ENCODE results near the gene CCDC171.

Gene CCDC171

DNA sequence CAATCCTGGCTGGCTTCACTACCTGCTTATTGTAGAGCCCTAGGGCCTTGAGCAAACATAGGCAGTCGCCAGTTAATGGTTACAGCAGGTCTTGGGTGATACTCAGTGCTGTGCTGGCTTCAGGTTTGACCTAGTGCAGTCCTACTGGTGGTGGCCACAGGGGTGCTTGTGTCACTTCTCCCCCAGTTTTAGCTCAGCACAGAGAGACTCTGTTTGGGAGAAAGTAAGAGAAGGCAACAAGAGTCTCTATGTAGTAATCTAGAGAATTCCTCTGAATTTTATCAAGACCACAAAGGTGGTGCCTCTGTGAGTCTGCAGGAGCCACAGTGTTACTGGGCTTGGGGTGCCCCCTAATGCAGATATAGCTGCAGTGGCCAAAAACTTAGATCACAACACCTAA lies 165.6 kb downstream of the CCDC171 start:
- TF ChIP-seq, protein P1, sequence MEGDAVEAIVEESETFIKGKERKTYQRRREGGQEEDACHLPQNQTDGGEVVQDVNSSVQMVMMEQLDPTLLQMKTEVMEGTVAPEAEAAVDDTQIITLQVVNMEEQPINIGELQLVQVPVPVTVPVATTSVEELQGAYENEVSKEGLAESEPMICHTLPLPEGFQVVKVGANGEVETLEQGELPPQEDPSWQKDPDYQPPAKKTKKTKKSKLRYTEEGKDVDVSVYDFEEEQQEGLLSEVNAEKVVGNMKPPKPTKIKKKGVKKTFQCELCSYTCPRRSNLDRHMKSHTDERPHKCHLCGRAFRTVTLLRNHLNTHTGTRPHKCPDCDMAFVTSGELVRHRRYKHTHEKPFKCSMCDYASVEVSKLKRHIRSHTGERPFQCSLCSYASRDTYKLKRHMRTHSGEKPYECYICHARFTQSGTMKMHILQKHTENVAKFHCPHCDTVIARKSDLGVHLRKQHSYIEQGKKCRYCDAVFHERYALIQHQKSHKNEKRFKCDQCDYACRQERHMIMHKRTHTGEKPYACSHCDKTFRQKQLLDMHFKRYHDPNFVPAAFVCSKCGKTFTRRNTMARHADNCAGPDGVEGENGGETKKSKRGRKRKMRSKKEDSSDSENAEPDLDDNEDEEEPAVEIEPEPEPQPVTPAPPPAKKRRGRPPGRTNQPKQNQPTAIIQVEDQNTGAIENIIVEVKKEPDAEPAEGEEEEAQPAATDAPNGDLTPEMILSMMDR (IDR thresholded peaks at IDR 0.05): no peak
- TF ChIP-seq ZFX (IDR thresholded peaks at IDR 0.05; ENCODE audit: borderline replicate concordance): no peak
- no peak overlapping the region for H3K27ac ChIP-seq

DNA sequence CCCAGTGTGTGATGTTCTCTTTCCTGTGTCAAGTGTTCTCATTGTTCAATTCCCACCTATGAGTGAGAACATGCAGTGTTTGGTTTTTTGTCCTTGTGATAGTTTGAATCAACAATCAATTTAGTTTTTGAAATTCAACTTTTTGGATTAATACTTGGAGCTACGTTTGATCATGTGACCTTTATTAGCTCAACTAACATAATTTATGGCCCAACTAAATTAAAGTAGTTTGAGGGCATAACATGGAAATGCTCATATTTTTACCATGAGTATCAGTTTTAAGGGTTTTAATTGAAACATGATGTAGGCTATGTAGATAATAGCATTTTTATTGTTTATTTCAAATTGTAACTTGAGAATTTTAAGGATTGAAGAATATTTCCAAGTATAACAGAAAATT lies 168.0 kb downstream of the CCDC171 start:
- H3K27ac ChIP-seq: no peak overlapping the region
- TF ChIP-seq ZFX (IDR thresholded peaks at IDR 0.05; ENCODE audit: borderline replicate concordance): no peak
- TF ChIP-seq, protein P1 (IDR thresholded peaks at IDR 0.05): no peak

DNA sequence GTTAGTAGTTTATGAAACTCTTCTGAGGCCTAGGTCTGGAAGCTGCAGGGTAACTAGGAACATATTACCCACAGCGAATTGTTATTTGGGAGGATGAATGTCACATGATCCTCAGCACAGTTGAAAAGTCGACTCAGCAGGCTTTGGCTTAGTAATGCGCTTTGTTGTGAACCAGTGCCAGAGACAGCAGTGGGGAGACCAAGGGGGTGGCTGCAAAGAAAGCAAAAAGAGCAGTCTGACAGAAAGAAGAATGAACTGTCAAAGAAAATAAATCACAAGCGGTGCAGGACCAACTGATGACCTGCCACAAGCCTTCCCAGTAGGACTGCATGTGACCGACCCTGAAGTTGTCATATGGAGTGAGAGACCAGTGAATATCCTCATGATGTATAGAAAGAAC lies 170.0 kb downstream of the CCDC171 start:
- TF ChIP-seq, protein P1 (IDR thresholded peaks at IDR 0.05): no peak
- TF ChIP-seq ZFX (IDR thresholded peaks at IDR 0.05; ENCODE audit: borderline replicate concordance): no peak
- H3K27ac ChIP-seq: no peak overlapping the region

DNA sequence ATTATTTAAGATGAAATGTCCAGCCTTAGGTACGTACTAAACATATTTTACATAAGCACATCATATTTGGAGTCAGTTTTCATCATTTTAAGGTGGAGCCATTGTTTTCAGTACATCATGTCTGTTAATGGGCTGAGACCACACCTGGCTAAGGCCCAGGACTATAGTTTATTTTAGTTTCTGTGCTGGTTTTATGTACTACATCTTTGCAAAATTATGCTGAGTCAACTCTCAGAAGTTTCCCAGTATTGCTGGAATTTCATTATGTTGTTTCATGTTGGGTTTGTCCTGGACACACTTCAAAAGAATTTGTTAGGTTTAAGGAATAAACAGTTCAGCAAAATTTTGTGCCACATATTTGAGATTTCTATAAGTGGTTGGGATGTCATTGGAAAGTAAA lies 171.2 kb downstream of the CCDC171 start:
- no peak overlapping the region for H3K27ac ChIP-seq
- TF ChIP-seq, protein P1 (IDR thresholded peaks at IDR 0.05): no peak
- no peak for TF ChIP-seq ZFX (IDR thresholded peaks at IDR 0.05; ENCODE audit: borderline replicate concordance)

DNA sequence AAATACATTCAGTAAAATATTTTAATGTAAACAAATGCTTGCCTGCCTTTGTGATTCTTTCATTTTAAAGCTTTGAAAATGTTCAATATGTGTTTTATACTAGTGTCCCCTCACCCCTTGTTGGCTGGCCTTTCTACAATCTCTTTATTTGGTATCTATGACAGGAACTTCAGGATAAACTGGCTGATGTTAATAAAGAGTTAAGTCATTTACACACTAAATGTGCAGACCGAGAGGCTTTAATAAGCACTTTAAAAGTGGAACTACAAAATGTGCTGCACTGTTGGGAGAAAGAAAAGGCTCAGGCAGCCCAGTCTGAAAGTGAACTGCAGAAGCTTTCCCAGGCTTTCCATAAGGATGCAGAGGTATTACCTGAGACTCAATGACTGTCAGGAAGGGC lies 171.8 kb downstream of the CCDC171 start:
- no peak overlapping the region for H3K27ac ChIP-seq
- TF ChIP-seq, protein P1 (IDR thresholded peaks at IDR 0.05): no peak
- no peak for TF ChIP-seq ZFX (IDR thresholded peaks at IDR 0.05; ENCODE audit: borderline replicate concordance)

DNA sequence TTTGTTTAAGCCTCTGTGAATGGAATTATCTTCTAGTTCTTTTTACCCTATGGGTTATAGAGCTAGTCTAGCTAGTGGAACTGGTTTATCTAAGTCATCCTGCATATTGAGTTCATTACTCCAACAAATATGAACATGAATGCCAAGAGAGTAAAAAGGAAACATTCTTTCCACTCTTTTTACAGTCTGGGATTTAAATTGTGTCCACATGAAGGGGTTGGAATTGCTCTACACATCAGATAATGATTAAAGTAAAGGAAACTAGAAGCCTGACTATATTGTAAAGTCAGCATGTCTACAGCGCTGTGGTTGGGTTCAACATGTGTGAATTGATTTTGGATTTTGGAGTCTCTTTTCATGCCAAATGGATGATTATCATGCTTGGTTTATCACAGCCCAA lies 173.1 kb downstream of the CCDC171 start:
- TF ChIP-seq, protein P1 (IDR thresholded peaks at IDR 0.05): no peak
- TF ChIP-seq ZFX (IDR thresholded peaks at IDR 0.05; ENCODE audit: borderline replicate concordance): no peak
- H3K27ac ChIP-seq: no peak overlapping the region

DNA sequence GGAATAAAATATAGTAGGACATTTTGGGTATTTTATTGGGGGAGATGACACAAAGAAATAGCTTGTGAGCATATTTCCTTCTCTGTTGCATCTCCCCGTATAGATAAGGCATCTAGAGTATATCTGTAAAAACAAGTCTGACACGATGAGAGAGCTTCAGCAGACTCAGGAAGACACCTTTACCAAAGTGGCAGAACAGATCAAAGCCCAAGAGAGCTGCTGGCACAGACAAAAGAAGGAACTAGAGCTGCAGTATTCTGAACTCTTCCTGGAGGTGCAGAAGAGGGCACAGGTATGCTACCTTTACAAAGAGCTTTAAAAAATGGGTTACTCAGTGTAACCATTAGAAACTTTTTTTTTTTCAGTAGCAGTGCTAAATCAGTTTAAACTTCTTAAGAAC lies 176.7 kb downstream of the CCDC171 start:
- no peak for TF ChIP-seq ZFX (IDR thresholded peaks at IDR 0.05; ENCODE audit: borderline replicate concordance)
- TF ChIP-seq, protein P1 (IDR thresholded peaks at IDR 0.05): no peak
- no peak overlapping the region for H3K27ac ChIP-seq

Data from 22Rv1 (cell line).